ENCODE measurements around the gene PLBD2.
"Not testable (repeated sequence)": the region's sequence is repeated elsewhere in the genome, so short reads cannot be mapped to it uniquely, and the experiment has no call there.

Gene PLBD2

GRCh38 chr12:113333877-113334785 lies 24.3 kb upstream of the PLBD2 start:
- DNase-seq (ENCODE audit: low read depth in 2 of 2) = no peak

GRCh38 chr12:113334786-113335539 lies 23.4 kb upstream of the PLBD2 start, which contains the start of gene SLC8B1:
TSS of gene SLC8B1 (minus strand) at chr12:113335109. CDS start at chr12:113332878, 2,231 bp downstream.
- peak; percentile 81 for DNase-seq (ENCODE audit: low read depth in 2 of 2)

- no peak for DNase-seq (ENCODE audit: low read depth in 2 of 2)
These were observed 18.8 kb upstream of the PLBD2 start for GRCh38 chr12:113339540-113339939.

- no peak for DNase-seq (ENCODE audit: low read depth in 2 of 2)
These were observed 18.3 kb upstream of the PLBD2 start for GRCh38 chr12:113340061-113340460.

GRCh38 chr12:113341535-113341934 lies 16.9 kb upstream of the PLBD2 start:
- DNase-seq (ENCODE audit: low read depth in 2 of 2) = no peak

GRCh38 chr12:113345318-113345717 lies 13.1 kb upstream of the PLBD2 start:
- no peak for DNase-seq (ENCODE audit: low read depth in 2 of 2)

- DNase-seq (ENCODE audit: low read depth in 2 of 2) = no peak
These were observed 12.0 kb upstream of the PLBD2 start for GRCh38 chr12:113346353-113346752.

GRCh38 chr12:113347107-113347506 lies 11.3 kb upstream of the PLBD2 start:
- no peak for DNase-seq (ENCODE audit: low read depth in 2 of 2)

- DNase-seq (ENCODE audit: low read depth in 2 of 2) = no peak
These were observed 10.5 kb upstream of the PLBD2 start for GRCh38 chr12:113347892-113348291.

GRCh38 chr12:113348849-113349536 lies 9.4 kb upstream of the PLBD2 start:
- DNase-seq (ENCODE audit: low read depth in 2 of 2) = no peak

- DNase-seq (ENCODE audit: low read depth in 2 of 2) = no peak
These were observed 7.3 kb upstream of the PLBD2 start for GRCh38 chr12:113351089-113351488.

GRCh38 chr12:113354192-113354591 lies 4.2 kb upstream of the PLBD2 start:
- DNase-seq (ENCODE audit: low read depth in 2 of 2) = not testable (repeated sequence)

GRCh38 chr12:113359133-113359938 lies 949 bp downstream of the PLBD2 start:
- DNase-seq (ENCODE audit: low read depth in 2 of 2) = no peak

GRCh38 chr12:113359939-113360748 lies 1.8 kb downstream of the PLBD2 start:
- DNase-seq (ENCODE audit: low read depth in 2 of 2) = no peak

GRCh38 chr12:113361574-113362370 lies 3.4 kb downstream of the PLBD2 start:
- DNase-seq (ENCODE audit: low read depth in 2 of 2) = no peak

- no peak for DNase-seq (ENCODE audit: low read depth in 2 of 2)
These were observed 6.3 kb downstream of the PLBD2 start for GRCh38 chr12:113364698-113365097.

GRCh38 chr12:113365639-113366395 lies 7.4 kb downstream of the PLBD2 start:
- no peak for DNase-seq (ENCODE audit: low read depth in 2 of 2)

GRCh38 chr12:113366827-113367226 lies 8.4 kb downstream of the PLBD2 start:
- DNase-seq (ENCODE audit: low read depth in 2 of 2) = no peak

GRCh38 chr12:113368331-113368730 lies 9.9 kb downstream of the PLBD2 start:
- DNase-seq (ENCODE audit: low read depth in 2 of 2) = no peak

All from stimulated activated CD4-positive, alpha-beta T cell treated with anti-CD3 and anti-CD28 coated beads, Interleukin-12 subunit alpha, Interleukin-12 subunit beta, amount 100 ng/mL, for 24 hours (primary cell).